Naive thymus-derived CD4-positive, alpha-beta T cell (primary cell): Measurements from ENCODE around the gene COPS7A. TPM values are rescaled to one million over a fixed set of nuclear protein-coding genes. Genes with fewer than 3 reads are reported as not detected.

Source experiments
- ATAC-seq: fragments of 150-1000 bp; cut with Tn5 transposase; 2 replicates; pipeline ENCODE4 v1.10.0; 2021; ENCODE audit warnings: mild to moderate bottlenecking, moderate library complexity
- CTCF ChIA-PET: fragments of 350-600 bp; sonication (Branson Sonifier 250); formaldehyde crosslinking; loops from one replicate; lab custom pipeline; 2021; ENCODE audit warnings: antibody characterized with exemption; lab: Charles Lee
- POLR2A ChIA-PET: fragments of 350-600 bp; sonication (Branson Sonifier 250); formaldehyde crosslinking; loops from one replicate; lab custom pipeline; 2021; ENCODE audit warnings: antibody characterized with exemption, inconsistent platforms; lab: Charles Lee
- DNase-seq, 9 donors: peaks; one replicate each; pipeline versions ENCODE4 v3.0.0 to v3.0.0-alpha.2; 2020 to 2022; ENCODE audit warnings: mixed read lengths in 1 of 9
- H3K27ac ChIP-seq: one replicate; pipeline ENCODE4 v1.7.0; 2013; ENCODE audit warnings: mild to moderate bottlenecking, low read depth, low read length, moderate library complexity
- H3K27me3 ChIP-seq, 2 donors: one replicate each; pipeline ENCODE4 v1.7.0; 2013; ENCODE audit warnings: low read length in 2 of 2, mild to moderate bottlenecking in 2 of 2, moderate library complexity in 2 of 2; ENCODE audit not compliant: control insufficient read depth in 2 of 2, insufficient read depth in 2 of 2
- H3K36me3 ChIP-seq, 3 experiments: 1 replicate in 2 of 3; 2 replicates in 1 of 3; pipeline ENCODE4 v1.7.0; 2013; ENCODE audit warnings: low read length in 3 of 3, mild to moderate bottlenecking in 3 of 3, moderate library complexity in 1 of 3; ENCODE audit not compliant: insufficient read depth in 3 of 3, control insufficient read depth in 2 of 3
- H3K4me1 ChIP-seq, 2 donors: one replicate each; pipeline ENCODE4 v1.7.0; 2013; ENCODE audit warnings: low read length in 2 of 2, mild to moderate bottlenecking in 2 of 2, moderate library complexity in 1 of 2; ENCODE audit not compliant: control insufficient read depth in 2 of 2, insufficient read depth in 2 of 2
- H3K4me3 ChIP-seq: 2 replicates; pipeline ENCODE4 v1.7.0; 2013; ENCODE audit warnings: mild to moderate bottlenecking, low read length
- H3K9me3 ChIP-seq, 3 experiments: 1 replicate in 2 of 3; 2 replicates in 1 of 3; pipeline ENCODE4 v1.7.0; 2013; ENCODE audit warnings: low read length in 3 of 3; ENCODE audit not compliant: control insufficient read depth in 2 of 3
- H3K27ac Mint-ChIP-seq, 9 donors: one replicate each; pipeline ENCODE4 v1.8.0; 2020 to 2022; ENCODE audit warnings: mixed read lengths in 9 of 9, mild to moderate bottlenecking in 8 of 9, moderate library complexity in 5 of 9, inconsistent platforms in 2 of 9
- H3K27me3 Mint-ChIP-seq, 5 donors: one replicate each; pipeline ENCODE4 v1.8.0; 2021 to 2022; ENCODE audit warnings: mixed read lengths in 5 of 5, mild to moderate bottlenecking in 1 of 5
- H3K36me3 Mint-ChIP-seq, 5 donors: one replicate each; pipeline ENCODE4 v1.8.0; 2020 to 2022; ENCODE audit warnings: mixed read lengths in 5 of 5, mild to moderate bottlenecking in 3 of 5, inconsistent platforms in 1 of 5
- H3K4me1 Mint-ChIP-seq, 7 donors: one replicate each; pipeline ENCODE4 v1.8.0; 2020 to 2022; ENCODE audit warnings: mixed read lengths in 7 of 7, mild to moderate bottlenecking in 3 of 7, inconsistent platforms in 1 of 7
- H3K4me3 Mint-ChIP-seq, 10 donors: one replicate each; pipeline ENCODE4 v1.8.0; 2020 to 2022; ENCODE audit warnings: mild to moderate bottlenecking in 10 of 10, mixed read lengths in 10 of 10, moderate library complexity in 6 of 10, inconsistent platforms in 2 of 10
- H3K9me3 Mint-ChIP-seq, 11 donors: one replicate each; pipeline ENCODE4 v1.8.0; 2020 to 2022; ENCODE audit warnings: mixed read lengths in 11 of 11, mild to moderate bottlenecking in 4 of 11, inconsistent platforms in 1 of 11, moderate library complexity in 1 of 11
- intact Hi-C, 2 donors: fragments of 100-400 bp; cut with micrococcal nuclease; formaldehyde crosslinking; loops; one replicate each; pipeline ENCODE4 v1.15.1; 2023
- polyA plus RNA-seq, 2 donors: library from polyadenylated mRNA; unstranded; fragments of 300-500 nt; fragmentation: Illumina TruSeq; gene quantifications; one replicate each; pipeline ENCODE4 v1.2.3, GENCODE V29; 2021
- total RNA-seq, 6 experiments: library from RNA in 5 of 6; stranded (reverse) in 5 of 6; gene quantifications; 1 replicate in 5 of 6; 2 replicates in 1 of 6; pipeline ENCODE4 v1.2.3 and lab custom pipeline; 2021 to 2026

COPS7A gene
- total and polyA plus RNA-seq, 7 experiments from 2014 or later: 21.9 to 48.0 (median 36.0) TPM

DNA sequence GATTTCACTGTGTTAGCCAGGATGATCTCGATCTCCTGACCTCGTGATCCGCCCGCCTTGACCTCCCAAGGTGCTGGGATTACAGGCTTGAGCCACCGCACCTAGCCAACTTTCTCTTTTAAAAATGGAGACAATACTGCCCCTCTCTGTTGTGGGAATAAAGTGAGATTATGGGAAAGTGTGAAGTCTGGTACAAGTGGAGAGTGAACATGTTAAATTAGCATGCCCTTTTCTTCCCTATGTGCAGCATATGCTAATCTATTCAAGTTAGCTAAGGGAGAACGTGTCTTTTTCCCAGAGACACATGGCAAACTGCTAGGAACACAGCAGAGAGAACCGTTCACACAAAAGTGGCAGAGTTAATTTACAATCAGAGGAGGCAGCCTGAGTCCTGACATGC lies 1.5 kb downstream of the COPS7A start:
- peak overlapping the region in 7 of 9 donors; percentile 33 to 96 (median 58) for H3K27ac Mint-ChIP-seq
- peak overlapping the region in 9 of 10 donors; percentile 16 to 97 (median 65) for H3K4me3 Mint-ChIP-seq
- ATAC-seq (no peak), DNase-seq (no peak)
- H3K4me1 Mint-ChIP-seq: peaks cover 24 to 34% (median 29%) of the 10 kb centered on the region in 7 donors
- ChIA-PET CTCF (interaction anchor here (1.0 to 3.0 kb wide), 3 partner anchors 36 to 126 kb away, joined by 3 to 11 read pairs (median 7); partner anchors contain the start of genes CDCA3, USP5 and ZNF384), POLR2A (interaction anchor here (0.7 to 3.6 kb wide), 8 partner anchors 11 to 127 kb away, joined by 3 to 67 read pairs (median 7); partner anchors contain the start of genes CDCA3, MLF2, USP5 and ZNF384)
- H3K9me3 Mint-ChIP-seq: peaks cover 0 to 3% (median 0%) of the 10 kb centered on the region in 11 donors
- peaks cover 12 to 30% (median 18%) of the 10 kb centered on the region in 3 experiments for H3K36me3 ChIP-seq
- H3K9me3 ChIP-seq: no peaks in the 10 kb centered on the region
- H3K36me3 Mint-ChIP-seq: peaks cover 8 to 29% (median 11%) of the 10 kb centered on the region in 5 donors
- intact Hi-C loops: loop anchor here in 1 of 2 donors (2.0 kb wide), 1 partner anchor 293 kb away; the partner anchor contains the start of gene LPCAT3
- H3K4me3 ChIP-seq: no peak overlapping the region
- H3K27me3 ChIP-seq: no peaks in the 10 kb centered on the region
- no peak overlapping the region for H3K27ac ChIP-seq
- peaks cover 10 to 11% of the 10 kb centered on the region in 2 donors for H3K4me1 ChIP-seq
- no peaks in the 10 kb centered on the region for H3K27me3 Mint-ChIP-seq

DNA sequence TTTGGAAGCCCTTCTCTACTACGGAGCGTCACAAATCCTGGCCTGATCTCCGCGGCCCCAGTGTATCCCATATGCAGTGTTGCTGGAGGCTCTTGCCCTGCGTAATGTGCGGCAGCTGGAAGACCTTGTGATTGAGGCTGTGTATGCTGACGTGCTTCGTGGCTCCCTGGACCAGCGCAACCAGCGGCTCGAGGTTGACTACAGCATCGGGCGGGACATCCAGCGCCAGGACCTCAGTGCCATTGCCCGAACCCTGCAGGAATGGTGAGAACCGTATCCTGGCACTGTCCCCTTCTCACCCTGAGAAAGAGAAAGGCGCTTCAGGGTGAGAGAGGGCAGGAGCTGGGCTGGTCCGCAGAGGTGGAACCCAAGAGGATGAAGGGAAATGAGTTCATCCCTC lies 5.3 kb downstream of the COPS7A start:
- Mint-ChIP-seq H3K4me3 (no peak overlapping the region), H3K27me3 (no peaks in the 10 kb centered on the region), H3K36me3 (peaks cover 12 to 49% (median 19%) of the 10 kb centered on the region in 5 donors), H3K27ac (no peak overlapping the region), H3K4me1 (peaks cover 17 to 24% (median 19%) of the 10 kb centered on the region in 7 donors), H3K9me3 (no peaks in the 10 kb centered on the region)
- peaks cover 12 to 58% (median 18%) of the 10 kb centered on the region in 3 experiments for H3K36me3 ChIP-seq
- DNase-seq (no peak), ATAC-seq (no peak)
- H3K27ac ChIP-seq: no peak overlapping the region
- ChIA-PET CTCF (no interaction called here), POLR2A (no interaction called here)
- H3K4me3 ChIP-seq: no peak overlapping the region
- H3K27me3 ChIP-seq: no peaks in the 10 kb centered on the region
- intact Hi-C loops: no loop called here
- H3K9me3 ChIP-seq: no peaks in the 10 kb centered on the region
- peaks cover 10 to 11% of the 10 kb centered on the region in 2 donors for H3K4me1 ChIP-seq

DNA sequence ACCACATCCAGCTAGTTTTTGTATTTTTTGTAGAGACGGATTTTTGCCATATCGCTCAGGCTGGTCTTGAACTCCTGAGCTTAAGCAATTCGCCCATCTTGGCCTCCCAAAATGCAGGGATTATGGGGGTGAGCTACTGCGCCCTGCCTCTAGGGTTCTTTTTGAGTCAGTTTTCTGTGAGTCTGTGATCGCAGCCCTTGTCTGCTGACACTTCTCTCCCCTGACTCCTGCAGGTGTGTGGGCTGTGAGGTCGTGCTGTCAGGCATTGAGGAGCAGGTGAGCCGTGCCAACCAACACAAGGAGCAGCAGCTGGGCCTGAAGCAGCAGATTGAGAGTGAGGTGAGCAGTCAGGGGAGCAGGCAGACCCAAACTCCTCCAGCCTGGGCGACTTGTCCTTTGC lies 6.3 kb downstream of the COPS7A start:
- no peak for ATAC-seq
- H3K36me3 ChIP-seq: peaks cover 12 to 67% (median 18%) of the 10 kb centered on the region in 3 experiments
- H3K4me1 ChIP-seq: peaks cover 1 to 3% of the 10 kb centered on the region in 2 donors
- no peak for DNase-seq
- Mint-ChIP-seq H3K27ac (no peak overlapping the region), H3K4me3 (no peak overlapping the region), H3K36me3 (peaks cover 12 to 56% (median 19%) of the 10 kb centered on the region in 5 donors), H3K9me3 (peaks cover 0 to 2% (median 0%) of the 10 kb centered on the region in 11 donors), H3K4me1 (peaks cover 11 to 16% (median 13%) of the 10 kb centered on the region in 7 donors), H3K27me3 (no peaks in the 10 kb centered on the region)
- CTCF ChIA-PET: no interaction called here
- POLR2A ChIA-PET: no interaction called here
- no peak overlapping the region for H3K27ac ChIP-seq
- H3K27me3 ChIP-seq: no peaks in the 10 kb centered on the region
- no peaks in the 10 kb centered on the region for H3K9me3 ChIP-seq
- intact Hi-C loops: no loop called here
- H3K4me3 ChIP-seq: no peak overlapping the region

DNA sequence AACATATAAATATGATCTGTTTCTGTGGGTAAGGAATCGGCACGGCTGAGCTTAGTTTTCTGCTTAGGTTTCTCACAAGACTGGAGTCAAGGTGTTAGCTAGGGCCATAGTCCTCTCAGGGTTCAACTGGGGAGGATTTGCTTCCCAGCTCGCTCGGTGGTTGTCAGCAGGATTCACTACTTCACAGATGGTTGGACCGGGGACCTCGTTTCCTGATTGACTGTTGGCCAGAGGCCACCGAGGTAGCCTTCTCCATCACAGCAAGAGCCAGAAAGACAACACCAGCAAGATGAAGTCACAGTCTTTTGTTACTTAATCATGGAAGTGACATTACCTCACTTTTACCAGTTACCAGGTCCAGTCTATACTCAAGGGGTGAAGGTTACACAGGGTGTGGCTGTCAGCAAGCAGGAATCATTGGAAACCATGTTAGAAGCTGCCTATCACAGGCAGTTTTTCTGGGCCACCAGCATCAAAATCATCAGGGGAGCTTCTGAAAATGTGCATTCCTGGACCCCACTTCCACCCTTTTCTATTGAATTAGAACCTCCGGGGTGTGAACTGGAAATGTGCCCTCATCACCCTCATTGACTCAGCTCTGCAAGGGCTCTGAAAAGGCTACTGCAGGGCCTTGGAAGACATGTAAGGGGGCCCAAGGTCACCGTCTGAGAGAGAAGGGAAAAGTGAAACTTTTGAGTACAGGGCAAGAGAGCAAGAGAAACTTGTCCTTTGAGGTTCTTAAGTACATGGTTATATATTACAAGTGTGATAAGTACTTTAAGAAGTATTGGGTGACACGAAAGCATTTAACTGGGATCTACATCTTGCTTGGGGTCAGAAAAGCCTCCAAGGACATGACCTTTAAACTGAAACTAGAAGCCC lies 10.9 kb downstream of the COPS7A start:
- Histone ChIP-seq H3K27me3 (no peaks in the 10 kb centered on the region), H3K4me1 (no peaks in the 10 kb centered on the region), H3K4me3 (no peak overlapping the region), H3K27ac (no peak overlapping the region), H3K9me3 (no peaks in the 10 kb centered on the region), H3K36me3 (peaks cover 0 to 42% (median 6%) of the 10 kb centered on the region in 3 experiments)
- DNase-seq (no peak), ATAC-seq (no peak)
- intact Hi-C loops: loop anchor here in 1 of 2 donors (1.0 kb wide), 4 partner anchors 19 to 101 kb away; partner anchors contain the start of gene MLF2
- no peak overlapping the region for H3K27ac Mint-ChIP-seq
- ChIA-PET CTCF (interaction anchor here (1.1 to 3.1 kb wide), 2 partner anchors 78 to 90 kb away, joined by 3 to 17 read pairs; no protein-coding TSS in a partner anchor), POLR2A (interaction anchor here (2.1 kb wide), 1 partner anchor 11 kb away, joined by 8 read pairs; the partner anchor contains the start of gene COPS7A)
- no peak overlapping the region for H3K4me3 Mint-ChIP-seq
- H3K27me3 Mint-ChIP-seq: no peaks in the 10 kb centered on the region
- H3K36me3 Mint-ChIP-seq: peaks cover 6 to 32% (median 10%) of the 10 kb centered on the region in 5 donors
- peaks cover 0 to 2% (median 0%) of the 10 kb centered on the region in 11 donors for H3K9me3 Mint-ChIP-seq
- peaks cover 0 to 12% (median 5%) of the 10 kb centered on the region in 7 donors for H3K4me1 Mint-ChIP-seq

DNA sequence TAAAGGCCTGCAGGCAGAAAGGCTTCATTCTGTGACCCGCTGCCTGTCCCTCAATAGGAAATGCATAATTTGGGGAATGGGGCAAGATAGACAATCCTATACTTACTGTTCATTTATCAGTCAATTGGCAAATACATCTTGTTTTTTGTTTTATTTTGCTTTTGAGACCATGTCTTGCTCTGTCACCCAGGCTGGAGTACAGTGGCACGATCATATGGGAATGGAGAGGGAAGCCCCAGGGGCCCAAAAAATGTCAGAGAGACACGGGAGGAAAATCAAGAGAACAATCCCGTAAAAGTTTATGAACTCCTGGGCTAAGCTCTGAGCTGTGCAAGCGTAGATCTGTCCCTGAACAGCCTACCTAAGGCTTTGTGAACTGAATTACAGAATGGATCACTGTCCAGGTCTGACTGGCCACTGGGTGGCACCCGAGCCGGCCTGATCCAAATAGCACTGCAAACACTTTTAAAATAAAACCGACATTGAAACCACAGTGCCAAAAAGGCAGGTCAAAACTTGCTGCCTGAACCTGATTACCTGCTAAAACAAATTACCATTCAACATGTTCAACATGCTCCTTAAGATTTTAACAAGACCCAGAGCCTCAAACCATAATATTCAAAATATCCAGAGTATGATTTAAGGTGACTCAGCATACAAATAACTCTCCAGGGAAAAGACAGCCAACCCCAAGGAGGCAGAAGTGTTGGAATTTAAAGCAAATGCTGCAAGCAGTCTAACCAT lies 11.8 kb downstream of the COPS7A start:
- peaks cover 0 to 24% (median 8%) of the 10 kb centered on the region in 5 donors for H3K36me3 Mint-ChIP-seq
- ChIA-PET POLR2A (interaction anchor here (2.1 kb wide), 1 partner anchor 12 kb away, joined by 8 read pairs; the partner anchor contains the start of gene COPS7A), CTCF (interaction anchor here (1.5 to 3.1 kb wide), 2 partner anchors 61 to 89 kb away, joined by 4 to 17 read pairs; no protein-coding TSS in a partner anchor)
- no peak overlapping the region for H3K4me3 Mint-ChIP-seq
- no peaks in the 10 kb centered on the region for H3K27me3 Mint-ChIP-seq
- peaks cover 0 to 10% (median 5%) of the 10 kb centered on the region in 7 donors for H3K4me1 Mint-ChIP-seq
- no peak overlapping the region for H3K27ac ChIP-seq
- H3K9me3 ChIP-seq: no peaks in the 10 kb centered on the region
- ATAC-seq (peak; percentile 81), DNase-seq (peak in 4 of 9 donors; percentile 23 to 39 (median 29))
- H3K9me3 Mint-ChIP-seq: peaks cover 0 to 2% (median 0%) of the 10 kb centered on the region in 11 donors
- no peak overlapping the region for H3K4me3 ChIP-seq
- H3K27ac Mint-ChIP-seq: peak overlapping the region in 1 of 9 donors; percentile 43
- H3K36me3 ChIP-seq: peaks cover 0 to 34% (median 0%) of the 10 kb centered on the region in 3 experiments
- intact Hi-C loops: loop anchor here in 1 of 2 donors (1.0 kb wide), 4 partner anchors 18 to 100 kb away; partner anchors contain the start of gene MLF2
- no peaks in the 10 kb centered on the region for H3K27me3 ChIP-seq
- H3K4me1 ChIP-seq: no peaks in the 10 kb centered on the region

DNA sequence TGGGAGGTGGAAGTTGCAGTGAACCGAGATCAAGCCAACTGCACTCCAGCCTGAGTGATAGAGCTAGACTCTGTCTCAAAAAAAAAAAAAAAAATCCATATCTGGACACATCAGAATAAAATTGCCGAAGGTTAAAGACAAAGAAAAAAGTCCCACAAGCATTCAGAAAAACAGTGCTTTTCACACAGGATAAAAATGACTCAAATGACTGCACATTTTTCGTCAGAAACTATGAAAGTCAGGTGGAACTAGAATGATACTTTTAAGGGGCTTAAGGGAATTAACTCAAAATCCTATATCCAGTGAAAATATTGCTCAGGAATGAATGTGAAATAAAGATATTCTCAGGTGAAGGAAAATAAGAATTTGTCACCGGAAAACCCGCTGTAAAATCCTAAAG lies 12.9 kb downstream of the COPS7A start:
- no peak overlapping the region for H3K27ac Mint-ChIP-seq
- H3K9me3 Mint-ChIP-seq: peaks cover 0 to 2% (median 0%) of the 10 kb centered on the region in 11 donors
- CTCF ChIA-PET: interaction anchor here (1.0 to 1.9 kb wide), 3 partner anchors 60 to 92 kb away, joined by 3 to 5 read pairs (median 4); no protein-coding TSS in a partner anchor
- H3K36me3 ChIP-seq: peaks cover 0 to 23% (median 0%) of the 10 kb centered on the region in 3 experiments
- no peak overlapping the region for H3K4me3 ChIP-seq
- no peaks in the 10 kb centered on the region for H3K27me3 Mint-ChIP-seq
- DNase-seq (no peak), ATAC-seq (no peak)
- no peak overlapping the region for H3K27ac ChIP-seq
- peaks cover 0 to 10% (median 2%) of the 10 kb centered on the region in 7 donors for H3K4me1 Mint-ChIP-seq
- H3K27me3 ChIP-seq: no peaks in the 10 kb centered on the region
- POLR2A ChIA-PET: no interaction called here
- no peaks in the 10 kb centered on the region for H3K9me3 ChIP-seq
- peaks cover 0 to 15% (median 0%) of the 10 kb centered on the region in 5 donors for H3K36me3 Mint-ChIP-seq
- no peak overlapping the region for H3K4me3 Mint-ChIP-seq
- intact Hi-C loops: no loop called here
- H3K4me1 ChIP-seq: no peaks in the 10 kb centered on the region
